Mesothelial cell of epicardium (in vitro differentiated cells): ENCODE results near the gene TEN1. TPM values are rescaled to one million over a fixed set of nuclear protein-coding genes. Genes with fewer than 3 reads are reported as not detected.

ENCODE experiments used
- DNase-seq, 2 experiments: peaks; one replicate each; pipeline ENCODE4 v3.0.0; 2021; ENCODE audit warnings: low spot score in 2 of 2; ENCODE audit not compliant: unreplicated experiment in 2 of 2
- H3K27ac Mint-ChIP-seq: 2 replicates; pipeline ENCODE4 v1.8.0; 2021; ENCODE audit warnings: mixed read lengths
- H3K27me3 Mint-ChIP-seq: 2 replicates; pipeline ENCODE4 v1.8.0; 2021; ENCODE audit warnings: low read depth, mixed read lengths
- H3K36me3 Mint-ChIP-seq: 2 replicates; pipeline ENCODE4 v1.8.0; 2021; ENCODE audit warnings: mixed read lengths
- H3K4me1 Mint-ChIP-seq: 2 replicates; pipeline ENCODE4 v1.8.0; 2021; ENCODE audit warnings: mixed read lengths
- H3K4me3 Mint-ChIP-seq: 2 replicates; pipeline ENCODE4 v1.8.0; 2021; ENCODE audit warnings: mild to moderate bottlenecking, moderate library complexity, mixed read lengths
- H3K9me3 Mint-ChIP-seq: 2 replicates; pipeline ENCODE4 v1.8.0; 2021; ENCODE audit warnings: mixed read lengths
- total RNA-seq: library from RNA; stranded (reverse); gene quantifications from 3 replicates; pipeline ENCODE4 v1.2.1, GENCODE V29; 2021
- TF ChIP-seq, protein P1 (sequence below): fragments of 200-600 bp; sonication (generic); IDR thresholded peaks from one replicate; pipeline ENCODE4 v1.5.0; 2021; ENCODE audit warnings: antibody characterized with exemption; ENCODE audit not compliant: unreplicated experiment

Gene TEN1, protein sequence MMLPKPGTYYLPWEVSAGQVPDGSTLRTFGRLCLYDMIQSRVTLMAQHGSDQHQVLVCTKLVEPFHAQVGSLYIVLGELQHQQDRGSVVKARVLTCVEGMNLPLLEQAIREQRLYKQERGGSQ
- 35.5 to 39.4 TPM (median 37.5 TPM) in 3 replicates for total RNA-seq

DNA sequence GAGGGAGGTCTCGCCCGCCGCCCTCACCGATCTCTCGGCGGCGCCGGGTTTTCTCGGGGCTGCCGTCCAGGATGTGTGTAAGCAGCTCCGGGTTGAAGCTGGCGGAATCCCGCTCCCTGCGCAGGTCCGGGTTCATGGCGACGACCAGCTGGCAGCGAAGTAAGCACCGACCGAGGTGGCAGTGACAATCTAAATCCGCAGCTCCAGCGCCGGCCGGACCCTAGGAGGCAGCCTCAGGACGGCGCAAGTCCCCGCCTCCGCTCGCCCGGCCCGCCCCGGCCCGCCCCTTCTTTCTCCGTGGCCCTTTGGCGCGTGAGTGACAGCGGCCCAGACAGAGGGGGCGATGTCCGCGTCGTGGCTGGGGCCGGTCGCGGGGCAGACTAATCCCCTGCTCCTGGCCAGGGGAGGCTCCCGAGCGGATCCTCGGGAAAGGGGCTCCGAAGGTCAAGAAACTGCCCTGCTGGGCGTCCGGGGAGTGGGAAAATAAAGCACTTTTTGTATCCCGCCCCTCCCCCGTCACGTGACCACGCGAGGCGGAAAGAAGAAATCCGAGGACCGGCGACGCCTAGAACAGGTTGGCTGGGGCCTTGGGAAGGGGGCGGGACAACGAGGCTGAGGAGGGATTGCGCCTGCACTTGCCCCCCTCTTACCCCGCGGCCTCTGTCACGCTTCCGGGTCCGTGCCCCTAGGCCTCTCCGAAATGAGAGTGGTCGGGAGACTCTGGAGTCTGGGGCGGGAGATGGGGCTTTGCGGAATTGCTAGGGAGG, at the start of gene TEN1, which contains the start of gene ACOX1:
Gene TEN1, plus strand, starts transcription at position 303 of the 767 bp plus-strand sequence. CDS start 6,953 bp downstream, outside the sequence.
Gene ACOX1, minus strand, starts transcription at position 229 of the 767 bp plus-strand sequence. Its CDS starts 93 bp downstream, at position 136.
- DNase-seq: peak; percentile 96
- Mint-ChIP-seq H3K36me3 (peaks cover 17% of the 10 kb centered on the region), H3K4me1 (peaks cover 71% of the 10 kb centered on the region), H3K9me3 (no peaks in the 10 kb centered on the region), H3K27ac (peak within 1 kb of the TSS; percentile 100), H3K4me3 (peak within 1 kb of the TSS; percentile 80), H3K27me3 (no peaks in the 10 kb centered on the region)
- TF ChIP-seq, protein P1, sequence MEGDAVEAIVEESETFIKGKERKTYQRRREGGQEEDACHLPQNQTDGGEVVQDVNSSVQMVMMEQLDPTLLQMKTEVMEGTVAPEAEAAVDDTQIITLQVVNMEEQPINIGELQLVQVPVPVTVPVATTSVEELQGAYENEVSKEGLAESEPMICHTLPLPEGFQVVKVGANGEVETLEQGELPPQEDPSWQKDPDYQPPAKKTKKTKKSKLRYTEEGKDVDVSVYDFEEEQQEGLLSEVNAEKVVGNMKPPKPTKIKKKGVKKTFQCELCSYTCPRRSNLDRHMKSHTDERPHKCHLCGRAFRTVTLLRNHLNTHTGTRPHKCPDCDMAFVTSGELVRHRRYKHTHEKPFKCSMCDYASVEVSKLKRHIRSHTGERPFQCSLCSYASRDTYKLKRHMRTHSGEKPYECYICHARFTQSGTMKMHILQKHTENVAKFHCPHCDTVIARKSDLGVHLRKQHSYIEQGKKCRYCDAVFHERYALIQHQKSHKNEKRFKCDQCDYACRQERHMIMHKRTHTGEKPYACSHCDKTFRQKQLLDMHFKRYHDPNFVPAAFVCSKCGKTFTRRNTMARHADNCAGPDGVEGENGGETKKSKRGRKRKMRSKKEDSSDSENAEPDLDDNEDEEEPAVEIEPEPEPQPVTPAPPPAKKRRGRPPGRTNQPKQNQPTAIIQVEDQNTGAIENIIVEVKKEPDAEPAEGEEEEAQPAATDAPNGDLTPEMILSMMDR: peak; percentile 48

DNA sequence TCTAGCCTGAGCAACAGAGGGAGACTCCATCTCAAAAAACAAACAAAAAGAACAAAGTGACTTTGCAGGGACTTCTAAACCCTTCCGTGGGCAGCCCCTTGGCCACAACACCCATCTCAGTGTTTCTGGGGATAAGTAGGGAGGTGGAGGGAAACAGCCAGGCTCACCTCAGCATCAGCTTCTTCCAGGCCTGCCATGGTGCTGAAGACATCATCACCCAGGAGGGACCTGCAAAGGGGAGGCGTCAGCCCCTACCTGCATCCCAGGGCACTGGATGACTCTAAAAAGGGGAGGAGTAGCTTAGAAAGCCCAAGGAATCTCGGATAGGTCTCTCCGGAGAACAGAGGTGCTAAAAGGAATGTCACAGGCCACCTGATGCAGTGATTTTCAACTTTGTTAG, 48.0 kb upstream of the TEN1 start:
- DNase-seq: no peak
- Mint-ChIP-seq H3K27ac (no peak overlapping the region), H3K9me3 (no peaks in the 10 kb centered on the region), H3K4me3 (no peak overlapping the region), H3K27me3 (no peaks in the 10 kb centered on the region), H3K36me3 (peaks cover 7% of the 10 kb centered on the region), H3K4me1 (no peaks in the 10 kb centered on the region)
- TF ChIP-seq, protein P1: no peak

DNA sequence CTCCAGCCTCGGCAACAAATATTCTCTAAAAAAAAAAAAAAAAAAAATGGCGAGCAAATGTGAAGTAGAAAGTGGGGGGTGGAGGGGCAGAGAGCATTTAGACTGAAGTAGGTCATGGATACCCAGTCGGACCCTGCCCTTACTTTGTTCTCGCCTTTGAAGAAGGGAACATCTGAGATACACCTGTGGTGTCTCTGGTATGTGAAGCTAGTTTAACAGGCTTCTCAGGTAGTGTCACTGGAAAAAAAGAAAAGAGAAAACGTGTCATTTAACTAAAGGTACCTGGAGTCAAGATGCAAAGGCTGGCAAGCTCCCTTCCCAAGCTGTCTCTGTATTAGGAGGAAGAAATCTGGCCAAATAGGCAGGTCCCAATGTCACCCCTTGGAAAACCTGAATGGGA, 46.2 kb upstream of the TEN1 start:
- Mint-ChIP-seq H3K36me3 (peaks cover 2% of the 10 kb centered on the region), H3K9me3 (no peaks in the 10 kb centered on the region), H3K4me3 (no peak overlapping the region), H3K27me3 (no peaks in the 10 kb centered on the region), H3K27ac (no peak overlapping the region), H3K4me1 (no peaks in the 10 kb centered on the region)
- TF ChIP-seq, protein P1: no peak
- DNase-seq: no peak

DNA sequence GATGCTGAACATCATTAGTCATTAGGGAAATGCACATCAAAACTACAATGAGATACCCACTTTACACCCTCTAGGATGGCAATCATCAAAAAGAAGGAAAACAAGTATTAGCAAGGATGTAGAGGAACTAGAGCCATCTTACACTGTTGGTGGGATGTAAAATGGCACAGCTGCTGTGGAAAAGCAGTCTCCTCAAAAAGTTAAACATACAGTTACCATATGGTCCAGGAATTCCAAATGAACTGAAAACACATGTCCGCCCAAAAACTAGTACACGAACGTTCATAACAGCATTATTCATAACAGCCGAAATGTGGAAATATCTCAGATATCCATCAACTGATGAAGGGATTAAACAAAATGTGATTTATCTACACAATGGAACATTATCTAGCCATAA, 45.2 kb upstream of the TEN1 start:
- Mint-ChIP-seq H3K27ac (no peak overlapping the region), H3K27me3 (no peaks in the 10 kb centered on the region), H3K36me3 (no peaks in the 10 kb centered on the region), H3K9me3 (no peaks in the 10 kb centered on the region), H3K4me3 (no peak overlapping the region), H3K4me1 (no peaks in the 10 kb centered on the region)
- no peak for DNase-seq
- TF ChIP-seq, protein P1: no peak

DNA sequence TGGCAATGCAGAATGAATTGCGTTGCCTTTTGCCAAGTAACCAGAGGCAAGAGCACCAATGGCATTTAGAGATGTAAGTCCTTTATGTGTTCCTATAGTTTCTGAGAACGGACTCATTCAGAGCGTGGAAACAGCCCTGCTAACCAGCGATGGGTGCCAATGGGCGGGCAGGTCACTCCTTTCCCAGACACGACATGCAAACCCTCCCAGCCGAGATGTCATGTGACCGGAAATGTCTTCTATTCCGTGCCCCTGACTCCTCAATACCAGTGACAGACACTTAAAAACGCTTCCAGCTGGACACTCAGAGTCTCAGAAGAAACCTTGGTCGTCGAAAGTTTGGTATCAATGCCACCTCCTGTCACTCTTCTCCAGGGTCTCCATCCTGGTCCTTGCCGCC, 41.4 kb upstream of the TEN1 start:
- Mint-ChIP-seq H3K27me3 (no peaks in the 10 kb centered on the region), H3K27ac (no peak overlapping the region), H3K4me1 (peaks cover 9% of the 10 kb centered on the region), H3K9me3 (no peaks in the 10 kb centered on the region), H3K36me3 (no peaks in the 10 kb centered on the region), H3K4me3 (no peak overlapping the region)
- DNase-seq: no peak
- TF ChIP-seq, protein P1: no peak
